ENCODE results near the gene URM1. TPM values are rescaled to one million over a fixed set of nuclear protein-coding genes. Genes with fewer than 3 reads are reported as not detected.

The URM1 gene
- polyA plus RNA-seq, 2 of the 4 experiments (the other 2 are of a cell fraction): 43.6 to 50.6 TPM

Other genes starting within 250 kb of the URM1 start
- gene PTGES2, start 243.6 kb upstream of the URM1 start, polyA plus RNA-seq (2011; rRNA removed): 79.8 and 94.5 TPM in 2 replicates
- gene PTGES2, start 243.6 kb upstream of the URM1 start, polyA plus RNA-seq (2017; fragmentation: RNase III; extraction: RNeasy Plus Mini Kit Qiagen cat#74134 plus additional on column Dnase treatment): 92.6 to 97.2 TPM (median 94.1 TPM) in 3 replicates
- gene LCN2, start 221.9 kb upstream of the URM1 start, polyA plus RNA-seq (2011; rRNA removed): 11.9 and 18.1 TPM in 2 replicates
- 2.3 to 3.0 TPM (median 2.6 TPM) in 3 replicates for gene LCN2, start 221.9 kb upstream of the URM1 start, polyA plus RNA-seq (2017; fragmentation: RNase III; extraction: RNeasy Plus Mini Kit Qiagen cat#74134 plus additional on column Dnase treatment)
- 23.0 and 23.8 TPM in 2 replicates for gene BBLN, start 211.1 kb upstream of the URM1 start, polyA plus RNA-seq (2011; rRNA removed)
- 23.3 to 28.1 TPM (median 26.0 TPM) in 3 replicates for gene BBLN, start 211.1 kb upstream of the URM1 start, polyA plus RNA-seq (2017; fragmentation: RNase III; extraction: RNeasy Plus Mini Kit Qiagen cat#74134 plus additional on column Dnase treatment)
- 39.2 and 50.3 TPM in 2 replicates for gene CIZ1, start 179.8 kb upstream of the URM1 start, polyA plus RNA-seq (2011; rRNA removed)
- 83.0 to 93.6 TPM (median 92.5 TPM) in 3 replicates for gene CIZ1, start 179.8 kb upstream of the URM1 start, polyA plus RNA-seq (2017; fragmentation: RNase III; extraction: RNeasy Plus Mini Kit Qiagen cat#74134 plus additional on column Dnase treatment)
- 60.2 and 70.7 TPM in 2 replicates for gene DNM1, start 168.0 kb upstream of the URM1 start, polyA plus RNA-seq (2011; rRNA removed)
- 99.8 to 139 TPM (median 136 TPM) in 3 replicates for gene DNM1, start 168.0 kb upstream of the URM1 start, polyA plus RNA-seq (2017; fragmentation: RNase III; extraction: RNeasy Plus Mini Kit Qiagen cat#74134 plus additional on column Dnase treatment)
- gene GOLGA2, start 95.4 kb upstream of the URM1 start, polyA plus RNA-seq (2011; rRNA removed): 55.3 and 61.9 TPM in 2 replicates
- 53.9 to 63.2 TPM (median 60.1 TPM) in 3 replicates for gene GOLGA2, start 95.4 kb upstream of the URM1 start, polyA plus RNA-seq (2017; fragmentation: RNase III; extraction: RNeasy Plus Mini Kit Qiagen cat#74134 plus additional on column Dnase treatment)
- 66.8 and 67.6 TPM in 2 replicates for gene SWI5, start 95.1 kb upstream of the URM1 start, polyA plus RNA-seq (2011; rRNA removed)
- gene SWI5, start 95.1 kb upstream of the URM1 start, polyA plus RNA-seq (2017; fragmentation: RNase III; extraction: RNeasy Plus Mini Kit Qiagen cat#74134 plus additional on column Dnase treatment): 45.3 to 49.3 TPM (median 45.6 TPM) in 3 replicates
- 29.0 and 43.4 TPM in 2 replicates for gene TRUB2, start 48.9 kb upstream of the URM1 start, polyA plus RNA-seq (2011; rRNA removed)
- gene TRUB2, start 48.9 kb upstream of the URM1 start, polyA plus RNA-seq (2017; fragmentation: RNase III; extraction: RNeasy Plus Mini Kit Qiagen cat#74134 plus additional on column Dnase treatment): 35.3 to 39.0 TPM (median 38.7 TPM) in 3 replicates
- 32.5 and 38.0 TPM in 2 replicates for gene COQ4, start 48.5 kb upstream of the URM1 start, polyA plus RNA-seq (2011; rRNA removed)
- gene COQ4, start 48.5 kb upstream of the URM1 start, polyA plus RNA-seq (2017; fragmentation: RNase III; extraction: RNeasy Plus Mini Kit Qiagen cat#74134 plus additional on column Dnase treatment): 41.3 to 42.8 TPM (median 42.4 TPM) in 3 replicates
- gene SLC27A4, start 30.8 kb upstream of the URM1 start, polyA plus RNA-seq (2011; rRNA removed): 14.5 and 14.9 TPM in 2 replicates
- 26.1 to 27.0 TPM (median 26.4 TPM) in 3 replicates for gene SLC27A4, start 30.8 kb upstream of the URM1 start, polyA plus RNA-seq (2017; fragmentation: RNase III; extraction: RNeasy Plus Mini Kit Qiagen cat#74134 plus additional on column Dnase treatment)
- 16.5 and 16.6 TPM in 2 replicates for gene CERCAM, start 49.5 kb downstream of the URM1 start, polyA plus RNA-seq (2011; rRNA removed)
- 26.1 to 33.3 TPM (median 28.5 TPM) in 3 replicates for gene CERCAM, start 49.5 kb downstream of the URM1 start, polyA plus RNA-seq (2017; fragmentation: RNase III; extraction: RNeasy Plus Mini Kit Qiagen cat#74134 plus additional on column Dnase treatment)
- gene ODF2, start 84.6 kb downstream of the URM1 start, polyA plus RNA-seq (2011; rRNA removed): 22.9 and 24.7 TPM in 2 replicates
- 29.6 to 32.0 TPM (median 30.5 TPM) in 3 replicates for gene ODF2, start 84.6 kb downstream of the URM1 start, polyA plus RNA-seq (2017; fragmentation: RNase III; extraction: RNeasy Plus Mini Kit Qiagen cat#74134 plus additional on column Dnase treatment)
- 41.2 and 49.2 TPM in 2 replicates for gene GLE1, start 133.3 kb downstream of the URM1 start, polyA plus RNA-seq (2011; rRNA removed)
- 30.2 to 31.5 TPM (median 30.3 TPM) in 3 replicates for gene GLE1, start 133.3 kb downstream of the URM1 start, polyA plus RNA-seq (2017; fragmentation: RNase III; extraction: RNeasy Plus Mini Kit Qiagen cat#74134 plus additional on column Dnase treatment)
- 122 and 144 TPM in 2 replicates for gene SPTAN1, start 181.2 kb downstream of the URM1 start, polyA plus RNA-seq (2011; rRNA removed)
- gene SPTAN1, start 181.2 kb downstream of the URM1 start, polyA plus RNA-seq (2017; fragmentation: RNase III; extraction: RNeasy Plus Mini Kit Qiagen cat#74134 plus additional on column Dnase treatment): 104 to 128 TPM (median 107 TPM) in 3 replicates

Measured in A549 (cell line).